GM12878 (cell line): ENCODE results near the gene CBX7.

Source experiments
- EZH2 ChIP-seq: IDR thresholded peaks from 2 replicates; pipeline ENCODE4 v1.6.1; 2012; ENCODE audit warnings: low read depth, mild to moderate bottlenecking, control low read depth, inconsistent platforms, low read length, borderline replicate concordance; ENCODE audit not compliant: control insufficient read depth
- GATAD2B ChIP-seq: fragments of 450-650 bp; conservative IDR thresholded peaks from 2 replicates; pipeline ENCODE4 v1.6.1; 2017; ENCODE audit warnings: low read depth, mild to moderate bottlenecking, moderate library complexity
- HCFC1 ChIP-seq: fragments of 150-350 bp; IDR thresholded peaks from 2 replicates; pipeline ENCODE4 v1.6.1; 2014; ENCODE audit warnings: low read length
- TF ChIP-seq, protein P1 (sequence below): IDR thresholded peaks from 2 replicates; pipeline ENCODE4 v1.6.1; 2012; ENCODE audit warnings: low read depth, low read length, improper control_type of control experiment

DNA sequence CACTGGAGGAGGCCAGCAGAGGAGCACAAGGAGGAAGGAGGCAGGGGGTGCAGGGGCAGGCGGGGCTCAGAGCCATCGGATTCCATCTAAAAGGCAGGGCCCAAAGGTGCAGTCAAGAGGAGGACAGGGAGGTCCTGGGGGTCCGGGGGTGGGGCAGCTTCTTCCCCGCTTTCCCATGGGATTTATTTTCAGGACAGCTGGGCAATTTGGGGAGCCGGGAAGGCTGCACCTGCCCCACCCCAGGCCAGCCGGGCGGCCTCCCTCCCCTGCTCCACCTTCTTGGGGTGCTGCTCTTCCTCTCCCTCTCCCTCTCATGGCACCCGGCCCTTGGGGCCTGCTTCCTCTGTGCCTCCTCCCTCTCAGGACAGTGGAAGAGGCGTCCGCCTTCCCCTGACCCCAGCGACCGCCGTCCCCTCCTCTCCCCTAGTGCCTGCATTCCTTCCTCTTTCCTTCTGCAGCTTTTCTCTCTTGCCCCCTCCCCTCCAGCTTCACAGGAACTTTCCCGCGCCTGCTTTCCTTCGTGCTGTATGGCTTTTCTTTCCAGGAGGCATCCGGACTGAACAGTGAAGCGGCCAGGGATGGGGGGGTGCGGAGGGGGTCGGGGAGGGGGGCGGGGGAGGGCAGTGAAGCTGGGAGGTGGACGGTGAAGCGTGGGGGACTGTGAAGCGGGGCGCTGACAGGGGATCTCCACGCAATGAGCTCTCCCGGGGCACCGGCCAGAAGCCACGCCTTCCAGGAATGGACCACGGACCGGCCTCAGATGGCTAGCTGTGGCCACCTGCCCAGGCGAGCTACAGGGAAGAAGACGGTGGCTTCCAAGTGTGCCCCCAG is 28.5 kb downstream of the CBX7 start:
- TF ChIP-seq GATAD2B (no peak), EZH2 (no peak), HCFC1 (no peak)
- TF ChIP-seq, protein P1, sequence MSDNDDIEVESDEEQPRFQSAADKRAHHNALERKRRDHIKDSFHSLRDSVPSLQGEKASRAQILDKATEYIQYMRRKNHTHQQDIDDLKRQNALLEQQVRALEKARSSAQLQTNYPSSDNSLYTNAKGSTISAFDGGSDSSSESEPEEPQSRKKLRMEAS: no peak
